K562 (cell line): ENCODE data around the gene SLC26A8.

Experiments used
- EZH2 ChIP-seq: IDR thresholded peaks from 2 replicates; pipeline ENCODE4 v1.6.1; 2012; ENCODE audit warnings: low read depth, mild to moderate bottlenecking, inconsistent platforms, low read length, borderline replicate concordance
- NFE2 ChIP-seq: IDR thresholded peaks from 2 replicates; pipeline ENCODE4 v1.6.1; 2014; ENCODE audit warnings: antibody characterized with exemption, low read depth
- TF ChIP-seq, protein P1 (sequence below): fragments of 450-650 bp; IDR thresholded peaks from 2 replicates; pipeline ENCODE4 v1.6.1; 2016; ENCODE audit warnings: mild to moderate bottlenecking
- TF ChIP-seq, protein P2 (sequence below): fragments of 450-650 bp; IDR thresholded peaks from 2 replicates; pipeline ENCODE4 v1.6.1; 2016

DNA sequence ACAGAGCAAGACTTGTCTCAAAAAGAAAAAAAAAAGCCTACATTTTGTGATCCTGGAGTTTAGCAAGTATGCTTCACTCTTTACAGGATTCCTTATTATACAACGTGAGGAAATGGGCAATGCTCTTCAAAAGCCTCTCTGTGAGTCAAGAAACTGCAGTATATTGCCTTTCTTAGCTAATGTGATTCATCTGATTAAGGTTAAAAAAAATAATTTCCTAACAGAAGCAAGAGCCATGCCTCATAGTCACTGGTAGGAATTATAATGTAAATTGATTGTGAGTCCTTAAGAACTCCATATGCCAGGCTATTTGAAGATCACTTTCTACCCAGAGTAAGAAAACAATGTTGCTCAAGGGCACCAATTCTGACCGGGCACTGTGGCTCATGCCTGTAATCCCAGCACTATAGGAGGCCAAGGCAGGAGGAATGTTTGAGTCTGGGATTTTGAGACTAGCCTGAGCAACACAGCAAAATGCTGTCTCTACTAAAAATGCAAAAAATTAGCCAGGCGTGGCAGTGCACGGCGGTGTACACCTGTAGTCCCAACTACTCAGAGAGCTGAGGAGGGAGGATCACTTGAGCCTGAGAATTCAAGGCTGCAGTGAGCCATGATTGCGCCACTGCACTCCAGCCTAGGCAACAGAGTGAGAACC lies 43.3 kb downstream of the SLC26A8 start:
- TF ChIP-seq NFE2 = no peak
- no peak for TF ChIP-seq EZH2
- TF ChIP-seq, protein P1, sequence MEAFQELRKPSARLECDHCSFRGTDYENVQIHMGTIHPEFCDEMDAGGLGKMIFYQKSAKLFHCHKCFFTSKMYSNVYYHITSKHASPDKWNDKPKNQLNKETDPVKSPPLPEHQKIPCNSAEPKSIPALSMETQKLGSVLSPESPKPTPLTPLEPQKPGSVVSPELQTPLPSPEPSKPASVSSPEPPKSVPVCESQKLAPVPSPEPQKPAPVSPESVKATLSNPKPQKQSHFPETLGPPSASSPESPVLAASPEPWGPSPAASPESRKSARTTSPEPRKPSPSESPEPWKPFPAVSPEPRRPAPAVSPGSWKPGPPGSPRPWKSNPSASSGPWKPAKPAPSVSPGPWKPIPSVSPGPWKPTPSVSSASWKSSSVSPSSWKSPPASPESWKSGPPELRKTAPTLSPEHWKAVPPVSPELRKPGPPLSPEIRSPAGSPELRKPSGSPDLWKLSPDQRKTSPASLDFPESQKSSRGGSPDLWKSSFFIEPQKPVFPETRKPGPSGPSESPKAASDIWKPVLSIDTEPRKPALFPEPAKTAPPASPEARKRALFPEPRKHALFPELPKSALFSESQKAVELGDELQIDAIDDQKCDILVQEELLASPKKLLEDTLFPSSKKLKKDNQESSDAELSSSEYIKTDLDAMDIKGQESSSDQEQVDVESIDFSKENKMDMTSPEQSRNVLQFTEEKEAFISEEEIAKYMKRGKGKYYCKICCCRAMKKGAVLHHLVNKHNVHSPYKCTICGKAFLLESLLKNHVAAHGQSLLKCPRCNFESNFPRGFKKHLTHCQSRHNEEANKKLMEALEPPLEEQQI = no peak
- TF ChIP-seq, protein P2, sequence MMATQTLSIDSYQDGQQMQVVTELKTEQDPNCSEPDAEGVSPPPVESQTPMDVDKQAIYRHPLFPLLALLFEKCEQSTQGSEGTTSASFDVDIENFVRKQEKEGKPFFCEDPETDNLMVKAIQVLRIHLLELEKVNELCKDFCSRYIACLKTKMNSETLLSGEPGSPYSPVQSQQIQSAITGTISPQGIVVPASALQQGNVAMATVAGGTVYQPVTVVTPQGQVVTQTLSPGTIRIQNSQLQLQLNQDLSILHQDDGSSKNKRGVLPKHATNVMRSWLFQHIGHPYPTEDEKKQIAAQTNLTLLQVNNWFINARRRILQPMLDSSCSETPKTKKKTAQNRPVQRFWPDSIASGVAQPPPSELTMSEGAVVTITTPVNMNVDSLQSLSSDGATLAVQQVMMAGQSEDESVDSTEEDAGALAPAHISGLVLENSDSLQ = no peak
